DOHH2 (cell line): Measurements from ENCODE around the gene ORC3.

ENCODE experiments used
- H3F3A ChIP-seq: fragments of 200-600 bp; sonication (generic), shearing (Covaris generic); 2 replicates; pipeline ENCODE4 v1.6.0; 2016; ENCODE audit warnings: antibody characterized with exemption, mild to moderate bottlenecking; ENCODE audit not compliant: control insufficient read depth, insufficient read depth
- H3K27ac ChIP-seq: fragments of 200-600 bp; sonication (generic); 2 replicates; pipeline ENCODE4 v1.5.1; 2014; ENCODE audit warnings: low read depth, mild to moderate bottlenecking, low read length, moderate library complexity
- H3K27me3 ChIP-seq: fragments of 200-600 bp; sonication (generic); 2 replicates; pipeline ENCODE4 v1.6.1; 2014; ENCODE audit warnings: mild to moderate bottlenecking, low read length, mixed read lengths; ENCODE audit not compliant: control insufficient read depth
- H3K36me3 ChIP-seq: fragments of 200-600 bp; sonication (generic); 2 replicates; pipeline ENCODE4 v1.6.1; 2014; ENCODE audit warnings: mild to moderate bottlenecking, low read length, moderate library complexity, mixed read lengths; ENCODE audit not compliant: control insufficient read depth
- H3K4me1 ChIP-seq: fragments of 200-600 bp; sonication (generic); 2 replicates; pipeline ENCODE4 v1.6.1; 2014; ENCODE audit warnings: mild to moderate bottlenecking, low read length, mixed read lengths; ENCODE audit not compliant: control insufficient read depth
- H3K4me2 ChIP-seq: fragments of 200-600 bp; sonication (generic); 2 replicates; pipeline ENCODE4 v1.6.0; 2014; ENCODE audit warnings: mild to moderate bottlenecking, low read length, moderate library complexity
- H3K4me3 ChIP-seq: fragments of 200-600 bp; sonication (generic); 2 replicates; pipeline ENCODE4 v1.5.1; 2014; ENCODE audit warnings: mild to moderate bottlenecking, low read length, mixed read lengths
- H3K79me2 ChIP-seq: fragments of 200-600 bp; sonication (generic); 2 replicates; pipeline ENCODE4 v1.6.1; 2014; ENCODE audit warnings: mild to moderate bottlenecking, low read length, mixed read lengths; ENCODE audit not compliant: control insufficient read depth
- H3K9me2 ChIP-seq: fragments of 200-600 bp; sonication (generic); replicated peaks from 2 replicates; pipeline ENCODE4 v1.6.1; 2014; ENCODE audit warnings: mild to moderate bottlenecking, low read length, mixed read lengths; ENCODE audit not compliant: control insufficient read depth
- H3K9me3 ChIP-seq: fragments of 200-600 bp; sonication (generic); 2 replicates; pipeline ENCODE4 v1.6.1; 2014; ENCODE audit warnings: antibody characterized with exemption, low read length, mixed read lengths; ENCODE audit not compliant: control insufficient read depth, insufficient read depth
- H4K20me1 ChIP-seq: fragments of 200-600 bp; sonication (generic); 2 replicates; pipeline ENCODE4 v1.6.0; 2014; ENCODE audit warnings: low read depth, mild to moderate bottlenecking, antibody characterized with exemption, low read length, moderate library complexity; ENCODE audit not compliant: control insufficient read depth, insufficient read depth
- CTCF ChIP-seq: fragments of 200-600 bp; sonication (generic); IDR thresholded peaks from one replicate; pipeline ENCODE4 v1.5.1; 2014; ENCODE audit warnings: antibody characterized with exemption, mild to moderate bottlenecking, low read depth, low read length; ENCODE audit not compliant: poor library complexity, severe bottlenecking
- EZH2phosphoT487 ChIP-seq: fragments of 200-600 bp; sonication (generic); IDR thresholded peaks from 2 replicates; pipeline ENCODE4 v1.6.1; 2017; ENCODE audit warnings: borderline replicate concordance, mild to moderate bottlenecking, antibody characterized with exemption, low read length, moderate library complexity, mixed read lengths

The ORC3 gene

GRCh38 chr6:87636315-87636714, 46.4 kb downstream of the ORC3 start:
- Histone ChIP-seq H3K27me3 (no peaks in the 10 kb centered on the region), H4K20me1 (no peaks in the 10 kb centered on the region), H3K36me3 (peaks cover 44% of the 10 kb centered on the region), H3F3A (no peaks in the 10 kb centered on the region), H3K4me3 (no peak overlapping the region), H3K27ac (no peak overlapping the region), H3K9me2 (no peaks in the 10 kb centered on the region), H3K4me1 (peaks cover 8% of the 10 kb centered on the region), H3K79me2 (no peaks in the 10 kb centered on the region), H3K9me3 (no peaks in the 10 kb centered on the region), H3K4me2 (peak overlapping the region; percentile 1; the same call in 1 of the 2 replicates)
- TF ChIP-seq EZH2phosphoT487, result no peak
- TF ChIP-seq CTCF, result no peak

GRCh38 chr6:87637106-87637505, 47.2 kb downstream of the ORC3 start:
- Histone ChIP-seq H3K79me2 (no peaks in the 10 kb centered on the region), H3K27me3 (no peaks in the 10 kb centered on the region), H3K4me1 (peaks cover 8% of the 10 kb centered on the region), H3F3A (no peaks in the 10 kb centered on the region), H3K4me3 (no peak overlapping the region), H3K9me3 (no peaks in the 10 kb centered on the region), H4K20me1 (no peaks in the 10 kb centered on the region), H3K36me3 (peaks cover 44% of the 10 kb centered on the region), H3K4me2 (no peak overlapping the region), H3K27ac (no peak overlapping the region), H3K9me2 (no peaks in the 10 kb centered on the region)
- TF ChIP-seq CTCF, result no peak

- H3K4me1 ChIP-seq, result peaks cover 8% of the 10 kb centered on the region
- H3K79me2 ChIP-seq, result no peaks in the 10 kb centered on the region
- no peaks in the 10 kb centered on the region for H3K27me3 ChIP-seq
- TF ChIP-seq CTCF, result no peak
- no peak for TF ChIP-seq EZH2phosphoT487
- H3K27ac ChIP-seq, result no peak overlapping the region
- H3K4me2 ChIP-seq, result no peak overlapping the region
- no peaks in the 10 kb centered on the region for H3F3A ChIP-seq
- H3K4me3 ChIP-seq, result no peak overlapping the region
- H3K9me3 ChIP-seq, result no peaks in the 10 kb centered on the region
- H4K20me1 ChIP-seq, result no peaks in the 10 kb centered on the region
- no peaks in the 10 kb centered on the region for H3K9me2 ChIP-seq
- H3K36me3 ChIP-seq, result peaks cover 33% of the 10 kb centered on the region
These were observed 49.4 kb downstream of the ORC3 start for GRCh38 chr6:87639373-87639772.
